ENCODE results near the gene FIS1.
"Not testable (repeated sequence)": the region's sequence is repeated elsewhere in the genome, so short reads cannot be mapped to it uniquely, and the experiment has no call there.

Gene FIS1

DNA sequence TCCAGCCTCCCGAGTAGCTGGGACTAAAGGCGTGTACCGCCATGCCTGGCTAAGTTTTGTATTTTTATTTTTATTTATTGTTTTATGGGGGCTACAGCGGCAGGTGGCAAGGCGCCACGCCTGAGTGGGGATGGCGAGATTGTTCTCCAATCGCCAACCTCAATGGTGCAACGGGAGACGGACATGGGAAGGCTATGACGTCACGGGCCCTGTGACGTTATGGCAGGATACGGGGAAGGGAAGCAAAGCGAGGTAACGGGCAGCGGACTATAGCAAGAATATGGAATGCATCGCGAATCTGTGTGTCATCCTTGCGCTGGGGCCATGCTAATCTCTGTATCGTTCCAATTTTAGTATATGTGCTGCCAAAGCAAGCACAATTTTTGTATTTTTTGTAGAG lies 24.8 kb upstream of the FIS1 start:
- no peak for DNase-seq (ENCODE audit: low read depth)
- H3K4me3 ChIP-seq (ENCODE audit: low read length) = no peak overlapping the region
- TF ChIP-seq, protein P1, sequence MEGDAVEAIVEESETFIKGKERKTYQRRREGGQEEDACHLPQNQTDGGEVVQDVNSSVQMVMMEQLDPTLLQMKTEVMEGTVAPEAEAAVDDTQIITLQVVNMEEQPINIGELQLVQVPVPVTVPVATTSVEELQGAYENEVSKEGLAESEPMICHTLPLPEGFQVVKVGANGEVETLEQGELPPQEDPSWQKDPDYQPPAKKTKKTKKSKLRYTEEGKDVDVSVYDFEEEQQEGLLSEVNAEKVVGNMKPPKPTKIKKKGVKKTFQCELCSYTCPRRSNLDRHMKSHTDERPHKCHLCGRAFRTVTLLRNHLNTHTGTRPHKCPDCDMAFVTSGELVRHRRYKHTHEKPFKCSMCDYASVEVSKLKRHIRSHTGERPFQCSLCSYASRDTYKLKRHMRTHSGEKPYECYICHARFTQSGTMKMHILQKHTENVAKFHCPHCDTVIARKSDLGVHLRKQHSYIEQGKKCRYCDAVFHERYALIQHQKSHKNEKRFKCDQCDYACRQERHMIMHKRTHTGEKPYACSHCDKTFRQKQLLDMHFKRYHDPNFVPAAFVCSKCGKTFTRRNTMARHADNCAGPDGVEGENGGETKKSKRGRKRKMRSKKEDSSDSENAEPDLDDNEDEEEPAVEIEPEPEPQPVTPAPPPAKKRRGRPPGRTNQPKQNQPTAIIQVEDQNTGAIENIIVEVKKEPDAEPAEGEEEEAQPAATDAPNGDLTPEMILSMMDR (conservative IDR thresholded peaks at IDR 0.05; ENCODE audit: low read depth, low read length) = no peak

DNA sequence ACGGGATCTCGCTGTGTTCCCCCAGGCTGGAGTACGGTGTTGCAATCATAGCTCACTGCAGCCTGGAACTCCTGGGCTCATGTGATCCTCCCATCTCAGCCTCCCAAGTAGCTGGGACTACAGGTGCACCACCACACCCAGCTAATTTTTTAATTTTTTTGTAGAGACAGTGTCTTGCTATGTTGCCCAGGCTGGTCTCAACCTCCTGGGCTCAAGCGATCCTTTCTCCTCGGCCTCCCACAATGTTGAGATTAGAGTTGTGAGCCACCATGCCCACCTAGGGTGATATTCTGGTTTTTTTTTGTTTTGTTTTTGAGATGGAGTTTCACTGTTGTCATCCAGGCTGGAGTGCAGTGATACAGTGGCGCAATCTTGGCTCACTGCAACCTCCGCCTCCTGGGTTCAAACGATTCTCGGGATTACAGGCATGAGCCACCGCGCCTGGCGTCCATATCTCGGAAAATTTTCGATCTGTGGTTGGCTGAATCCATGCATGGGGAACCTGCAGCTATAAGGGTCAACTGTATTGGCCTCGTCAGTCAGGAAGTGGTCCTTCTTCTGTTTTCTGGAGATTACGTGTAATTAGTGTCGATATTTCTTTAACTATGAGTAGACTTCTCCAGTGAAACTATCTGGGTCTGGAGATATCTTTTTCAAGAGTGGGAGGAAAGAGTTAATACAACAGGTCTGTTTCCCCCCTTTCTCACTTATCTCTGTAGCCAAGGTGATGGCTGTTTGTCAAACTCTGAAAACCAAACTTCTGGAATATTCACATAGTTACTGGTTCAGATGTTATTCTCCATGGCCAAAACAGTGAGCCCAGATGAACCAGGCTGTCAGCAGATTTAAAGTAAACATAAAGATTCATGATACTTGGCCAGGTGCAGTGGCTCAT lies 21.0 kb upstream of the FIS1 start:
- no peak overlapping the region for H3K4me3 ChIP-seq (ENCODE audit: low read length)
- no peak for DNase-seq (ENCODE audit: low read depth)
- TF ChIP-seq, protein P1 (conservative IDR thresholded peaks at IDR 0.05; ENCODE audit: low read depth, low read length) = no peak

DNA sequence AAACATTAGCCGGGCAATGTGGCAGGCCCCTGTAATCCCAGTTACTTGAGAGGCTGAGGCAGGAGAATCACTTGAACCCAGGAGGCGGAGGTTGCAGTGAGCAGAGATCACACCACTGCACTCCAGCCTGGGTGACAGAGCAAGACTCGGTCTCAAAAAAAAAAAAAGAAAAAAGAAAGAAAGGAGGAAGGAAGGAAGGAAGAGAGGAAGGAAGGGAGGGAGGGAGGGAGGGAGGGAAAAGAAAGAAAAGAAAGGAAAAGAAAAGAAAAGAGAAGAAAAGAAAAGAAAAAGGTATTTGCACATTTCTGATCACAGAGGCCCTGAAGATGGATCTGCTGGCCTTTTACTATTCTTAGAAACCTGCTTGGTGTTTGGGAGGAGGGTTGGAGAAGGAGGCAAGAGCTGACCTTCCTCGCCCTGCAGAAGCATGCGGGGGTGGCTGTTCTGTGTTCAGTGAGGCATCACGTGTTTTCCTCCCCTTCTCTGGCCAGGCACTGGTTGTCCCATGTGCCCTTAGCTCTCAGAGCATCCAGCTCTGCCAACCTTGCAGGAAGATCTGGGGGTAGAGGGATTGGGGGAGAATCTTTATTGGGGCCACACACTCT lies 19.3 kb upstream of the FIS1 start:
- not testable (repeated sequence) for H3K4me3 ChIP-seq (ENCODE audit: low read length); DNase-seq (ENCODE audit: low read depth)

DNA sequence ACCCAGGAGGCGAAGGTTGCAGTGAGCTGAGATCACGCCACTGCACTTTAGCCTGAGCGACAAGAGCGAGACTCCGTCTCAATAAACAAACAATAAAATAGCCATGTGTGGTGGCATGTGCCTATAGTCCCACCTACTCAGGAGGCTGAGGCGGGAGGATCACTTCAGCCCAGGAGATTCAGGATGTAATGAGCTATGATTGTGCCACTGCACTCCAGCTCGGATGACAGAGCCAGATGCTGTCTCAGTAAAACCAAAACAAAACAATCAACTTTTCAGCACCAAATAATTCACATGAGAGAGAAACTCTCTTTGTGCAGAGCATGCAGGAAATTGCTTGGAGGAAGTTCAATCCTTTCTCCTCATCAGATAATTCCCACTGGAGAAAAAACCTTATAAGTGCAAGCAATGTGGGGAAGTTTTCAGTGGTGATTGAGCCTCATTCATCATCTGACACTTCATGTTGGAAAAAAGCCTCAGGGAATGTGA lies 13.4 kb upstream of the FIS1 start:
- TF ChIP-seq, protein P1 (conservative IDR thresholded peaks at IDR 0.05; ENCODE audit: low read depth, low read length) = no peak
- no peak for DNase-seq (ENCODE audit: low read depth)
- H3K4me3 ChIP-seq (ENCODE audit: low read length) = no peak overlapping the region

DNA sequence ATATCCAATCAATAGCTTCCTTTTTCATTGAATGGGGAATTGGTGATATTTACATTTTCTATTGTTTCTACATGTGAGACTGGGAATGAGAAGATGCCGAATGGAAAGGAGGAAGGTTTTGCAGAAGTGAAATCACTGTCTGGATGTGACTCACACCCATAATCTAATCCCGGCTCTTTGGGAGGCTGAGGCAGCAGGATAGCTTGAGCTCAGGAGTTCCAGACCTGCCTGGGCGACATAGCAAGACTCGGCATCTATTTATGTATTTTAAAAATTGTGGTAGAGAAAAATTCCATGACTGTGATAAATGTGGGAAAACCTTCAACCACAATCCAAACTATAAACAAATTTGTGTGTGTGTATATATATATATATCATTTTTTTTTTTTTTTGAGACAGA lies 10.9 kb upstream of the FIS1 start:
- no peak for DNase-seq (ENCODE audit: low read depth)
- no peak overlapping the region for H3K4me3 ChIP-seq (ENCODE audit: low read length)
- TF ChIP-seq, protein P1 (conservative IDR thresholded peaks at IDR 0.05; ENCODE audit: low read depth, low read length) = no peak

DNA sequence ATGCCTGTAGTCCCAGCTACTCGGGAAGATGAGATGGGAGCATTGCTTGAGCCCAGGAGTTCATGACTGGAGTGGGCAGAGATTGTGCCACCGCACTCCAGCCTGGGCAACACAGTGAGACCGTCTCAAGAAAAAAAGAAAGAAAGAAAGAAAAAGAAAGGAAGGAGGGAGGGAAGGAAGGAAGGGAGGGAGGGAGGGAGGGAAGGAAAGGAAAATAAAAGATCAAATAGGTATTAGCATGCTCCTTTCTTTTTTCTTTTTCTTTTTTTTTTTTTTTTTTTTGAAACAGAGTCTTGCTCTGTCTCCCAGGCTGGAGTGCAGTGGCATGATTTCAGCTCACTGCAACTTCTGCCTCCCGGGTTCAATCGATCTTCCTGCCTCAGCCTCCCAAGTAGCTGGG lies 8.3 kb upstream of the FIS1 start:
- not testable (repeated sequence) for DNase-seq (ENCODE audit: low read depth); H3K4me3 ChIP-seq (ENCODE audit: low read length)

DNA sequence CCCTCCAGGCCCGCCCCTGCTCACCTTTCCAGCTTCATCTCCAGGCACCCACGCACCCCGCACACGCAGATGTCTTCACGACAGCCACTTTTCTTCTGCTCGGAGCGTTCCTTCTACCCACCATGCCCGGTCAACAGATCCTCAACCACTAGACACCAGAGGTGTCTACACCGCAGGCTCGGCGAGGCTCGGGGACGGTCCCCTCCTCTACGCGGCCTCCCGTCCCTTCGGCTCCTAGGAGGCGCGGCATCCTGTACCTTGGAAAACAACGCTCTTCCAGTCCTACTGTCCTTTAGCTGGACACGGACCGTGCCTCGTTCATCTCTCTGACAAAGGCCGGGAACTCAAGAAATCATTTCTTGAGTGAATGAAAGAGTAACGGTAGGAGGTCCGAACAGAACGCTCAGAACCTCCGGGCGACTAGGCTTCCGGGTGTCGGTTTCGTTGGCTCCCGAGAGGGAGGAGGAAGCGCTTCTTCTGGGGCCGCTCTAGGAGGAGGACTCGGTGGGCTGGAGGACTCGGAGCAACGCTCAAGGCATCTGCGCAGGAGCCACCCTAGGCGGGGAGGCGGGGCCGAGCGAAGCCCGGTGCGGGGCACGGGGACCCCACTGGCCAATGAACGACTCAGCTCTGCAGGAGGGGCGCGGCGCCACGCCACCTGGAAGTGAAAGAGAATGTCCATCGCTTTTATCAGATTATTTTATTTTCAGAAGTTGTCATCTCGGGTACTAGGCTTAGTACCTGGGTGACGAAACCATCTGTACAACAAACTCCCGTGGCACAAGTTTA lies 7.2 kb upstream of the FIS1 start:
- TF ChIP-seq, protein P1 (conservative IDR thresholded peaks at IDR 0.05; ENCODE audit: low read depth, low read length) = no peak
- peak overlapping the region; percentile 94 for H3K4me3 ChIP-seq (ENCODE audit: low read length)
- DNase-seq (ENCODE audit: low read depth) = peak; percentile 92
